H1 (cell line): ENCODE measurements around the gene UBE2B. TPM values are rescaled to one million over a fixed set of nuclear protein-coding genes. Genes with fewer than 3 reads are reported as not detected.

Experiments used
- CTCF ChIA-PET: fragments of 300-600 bp; sonication (Branson Sonifier 250); formaldehyde crosslinking; loops from one replicate; lab custom pipeline; 2021; ENCODE audit not compliant: partially characterized antibody; lab: Charles Lee
- POLR2A ChIA-PET: fragments of 300-600 bp; sonication (Branson Sonifier 250); formaldehyde crosslinking; loops from one replicate; lab custom pipeline; 2021; ENCODE audit warnings: inconsistent platforms; ENCODE audit not compliant: partially characterized antibody; lab: Charles Lee
- DNase-seq, 2 experiments: peaks; one replicate each; pipeline versions ENCODE4 v3.0.0 to v3.0.0-alpha.2; 2010 to 2022; ENCODE audit warnings: low spot score in 2 of 2, low read depth in 1 of 2, mixed read lengths in 1 of 2
- FAIRE-seq: peaks from 2 replicates; lab custom pipeline; 2011; peaks lifted over from hg19 to GRCh38; lab: Jason Lieb, UNC
- H2AFZ ChIP-seq: 2 replicates; pipeline ENCODE4 v1.8.1; 2012; ENCODE audit warnings: low read length, inconsistent platforms
- H2AK5ac ChIP-seq: 2 replicates; pipeline ENCODE4 v1.6.1; 2013; ENCODE audit warnings: low read depth, low read length
- H2BK120ac ChIP-seq: replicated peaks from 2 replicates; pipeline ENCODE3; 2013; ENCODE audit warnings: low read depth, low read length, inconsistent platforms
- H2BK12ac ChIP-seq: 2 replicates; pipeline ENCODE4 v1.6.1; 2013; ENCODE audit warnings: low read depth, low read length
- H2BK15ac ChIP-seq: 2 replicates; pipeline ENCODE4 v1.6.1; 2013; ENCODE audit warnings: low read length
- H2BK20ac ChIP-seq: 2 replicates; pipeline ENCODE4 v1.6.1; 2013; ENCODE audit warnings: low read length
- H2BK5ac ChIP-seq: 2 replicates; pipeline ENCODE4 v1.6.1; 2013; ENCODE audit warnings: low read depth, low read length
- H3K14ac ChIP-seq: 2 replicates; pipeline ENCODE4 v1.6.1; 2013; ENCODE audit warnings: inconsistent platforms; ENCODE audit not compliant: insufficient read length
- H3K18ac ChIP-seq: 2 replicates; pipeline ENCODE4 v1.6.1; 2013; ENCODE audit warnings: low read length; ENCODE audit errors: extremely low read depth
- H3K23ac ChIP-seq: 2 replicates; pipeline ENCODE4 v1.6.1; 2013; ENCODE audit warnings: inconsistent platforms; ENCODE audit not compliant: insufficient read length
- H3K23me2 ChIP-seq: 2 replicates; pipeline ENCODE4 v1.6.1; 2013; ENCODE audit warnings: low read depth, low read length
- H3K27ac ChIP-seq: 2 replicates; pipeline ENCODE4 v1.6.1; 2011; ENCODE audit warnings: low read depth, low read length, inconsistent platforms
- H3K27me3 ChIP-seq, 4 experiments: replicated peaks in 1 of 4; 1 replicate in 1 of 4; 2 replicates in 3 of 4; pipeline versions ENCODE4 v1.6.1 to v1.8.1; 2011 to 2013; ENCODE audit warnings: low read length in 3 of 4, mild to moderate bottlenecking in 3 of 4, inconsistent platforms in 2 of 4, mixed read lengths in 2 of 4, moderate library complexity in 1 of 4; ENCODE audit not compliant: control insufficient read depth in 3 of 4, insufficient read depth in 3 of 4; ENCODE audit errors: extremely low read depth in 1 of 4
- H3K36me3 ChIP-seq, 4 experiments: 2 replicates each; pipeline versions ENCODE4 v1.6.1 to v1.8.1; 2011 to 2013; ENCODE audit warnings: mild to moderate bottlenecking in 4 of 4, low read length in 3 of 4, moderate library complexity in 2 of 4, control low read depth in 1 of 4, inconsistent platforms in 1 of 4; ENCODE audit not compliant: insufficient read depth in 4 of 4, control insufficient read depth in 2 of 4
- H3K4ac ChIP-seq: replicated peaks from 2 replicates; pipeline ENCODE3; 2013; ENCODE audit warnings: low read length, low read depth, mixed read lengths, inconsistent platforms; ENCODE audit not compliant: insufficient read length
- H3K4me1 ChIP-seq, 4 experiments: replicated peaks in 1 of 4; 1 replicate in 1 of 4; 2 replicates in 3 of 4; pipeline versions ENCODE4 v1.6.1 to v1.8.1; 2011 to 2013; ENCODE audit warnings: low read length in 3 of 4, inconsistent platforms in 2 of 4, mixed read lengths in 1 of 4; ENCODE audit not compliant: insufficient read depth in 4 of 4, control insufficient read depth in 3 of 4
- H3K4me2 ChIP-seq, 2 experiments: 2 replicates each; pipeline versions ENCODE4 v1.6.1 to v1.8.1; 2011 to 2013; ENCODE audit warnings: low read depth in 2 of 2, low read length in 2 of 2, control low read depth in 1 of 2, inconsistent platforms in 1 of 2, mild to moderate bottlenecking in 1 of 2; ENCODE audit not compliant: insufficient read depth in 1 of 2
- H3K4me3 ChIP-seq, 4 experiments: fragments of 200-600, 300-600 bp in 1 of 4; sonication (generic), shearing (Covaris generic), sonication (Bioruptor Twin) in 1 of 4; 2 replicates each; pipeline versions ENCODE4 v1.5.1 to v1.8.1; 2011 to 2016; ENCODE audit warnings: low read length in 4 of 4, low read depth in 3 of 4, control low read depth in 2 of 4, inconsistent platforms in 2 of 4, mild to moderate bottlenecking in 2 of 4, mixed read lengths in 1 of 4, moderate library complexity in 1 of 4; ENCODE audit not compliant: insufficient read depth in 2 of 4; ENCODE audit errors: extremely low read depth in 1 of 4
- H3K56ac ChIP-seq: replicated peaks from 2 replicates; pipeline ENCODE3; 2013; ENCODE audit warnings: low read depth, mild to moderate bottlenecking, mixed read lengths, low read length, inconsistent platforms; ENCODE audit not compliant: insufficient read length
- H3K79me1 ChIP-seq: 2 replicates; pipeline ENCODE4 v1.6.1; 2013; ENCODE audit warnings: low read depth, low read length, control low read depth
- H3K79me2 ChIP-seq, 2 experiments: 2 replicates each; pipeline versions ENCODE4 v1.6.1 to v1.8.1; 2012 to 2013; ENCODE audit warnings: low read length in 2 of 2, mild to moderate bottlenecking in 2 of 2, inconsistent platforms in 1 of 2; ENCODE audit not compliant: insufficient read depth in 2 of 2, control insufficient read depth in 1 of 2
- H3K9ac ChIP-seq, 4 experiments: replicated peaks in 1 of 4; 1 replicate in 1 of 4; 2 replicates in 3 of 4; pipeline versions ENCODE4 v1.6.1 to v1.8.1; 2011 to 2013; ENCODE audit warnings: low read depth in 3 of 4, low read length in 3 of 4, control low read depth in 2 of 4, mild to moderate bottlenecking in 2 of 4, moderate library complexity in 2 of 4, inconsistent platforms in 1 of 4; ENCODE audit errors: extremely low read depth in 1 of 4
- H3K9me3 ChIP-seq, 2 experiments: 2 replicates each; pipeline versions ENCODE4 v1.6.1 to v1.8.1; 2012 to 2013; ENCODE audit warnings: mild to moderate bottlenecking in 2 of 2, moderate library complexity in 2 of 2, control low read depth in 1 of 2, inconsistent platforms in 1 of 2, low read depth in 1 of 2, low read length in 1 of 2, mixed read lengths in 1 of 2; ENCODE audit not compliant: insufficient read depth in 2 of 2
- H4K20me1 ChIP-seq, 2 experiments: replicated peaks in 1 of 2; 2 replicates each; pipeline versions ENCODE3 to v1.8.1; 2011 to 2013; ENCODE audit warnings: inconsistent platforms in 2 of 2, low read length in 2 of 2, mild to moderate bottlenecking in 1 of 2; ENCODE audit not compliant: insufficient read depth in 2 of 2, control insufficient read depth in 1 of 2
- H4K5ac ChIP-seq: 2 replicates; pipeline ENCODE4 v1.6.1; 2013; ENCODE audit warnings: low read length, low read depth, mixed read lengths, inconsistent platforms; ENCODE audit not compliant: insufficient read length
- H4K8ac ChIP-seq: 2 replicates; pipeline ENCODE4 v1.8.0; 2013; ENCODE audit warnings: mild to moderate bottlenecking, moderate library complexity, low read length, inconsistent platforms; ENCODE audit not compliant: insufficient read depth; ENCODE audit errors: extremely low read depth
- H4K91ac ChIP-seq: replicated peaks from 2 replicates; pipeline ENCODE3; 2013; ENCODE audit warnings: low read length, mixed read lengths, inconsistent platforms; ENCODE audit not compliant: insufficient read length
- ATF2 ChIP-seq: IDR thresholded peaks from 2 replicates; pipeline ENCODE4 v1.6.1; 2012; ENCODE audit warnings: low read length, inconsistent platforms
- BACH1 ChIP-seq: IDR thresholded peaks from 2 replicates; pipeline ENCODE4 v1.6.1; 2012; ENCODE audit warnings: low read length, improper control_type of control experiment
- CTBP2 ChIP-seq: IDR thresholded peaks from 2 replicates; pipeline ENCODE4 v1.7.0; 2011; ENCODE audit warnings: borderline replicate concordance, mild to moderate bottlenecking, moderate library complexity, mixed read lengths, low read length; ENCODE audit not compliant: insufficient read depth, insufficient read length
- KDM4A ChIP-seq: IDR thresholded peaks from one replicate; pipeline ENCODE4 v1.7.1; 2012; ENCODE audit warnings: low read depth, mild to moderate bottlenecking, moderate library complexity, low read length, inconsistent platforms; ENCODE audit not compliant: severe bottlenecking
- KDM5A ChIP-seq: fragments of 200-600 bp; IDR thresholded peaks from 2 replicates; pipeline ENCODE4 v1.7.1; 2012; ENCODE audit warnings: mild to moderate bottlenecking, low read length, inconsistent platforms, mixed read lengths
- NRF1 ChIP-seq: IDR thresholded peaks from 2 replicates; pipeline ENCODE4 v1.6.1; 2011; ENCODE audit warnings: mild to moderate bottlenecking, low read depth, low read length, improper control_type of control experiment
- PHF8 ChIP-seq: fragments of 200-600 bp; sonication (generic); conservative IDR thresholded peaks from 2 replicates; pipeline ENCODE4 v1.7.1; 2012; ENCODE audit warnings: low read depth, mild to moderate bottlenecking, inconsistent platforms, low read length, moderate library complexity
- POLR2A ChIP-seq, 2 experiments: IDR thresholded peaks; 1 replicate in 1 of 2; 2 replicates in 1 of 2; pipeline ENCODE4 v1.6.1; 2011; ENCODE audit warnings: low read depth in 2 of 2, low read length in 2 of 2, mild to moderate bottlenecking in 2 of 2; ENCODE audit errors: control extremely low read depth in 1 of 2
- RAD21 ChIP-seq, 2 experiments: IDR thresholded peaks in 1 of 2; conservative IDR thresholded peaks in 1 of 2; 2 replicates each; pipeline ENCODE4 v1.6.1; 2011; ENCODE audit warnings: low read depth in 2 of 2, low read length in 2 of 2, improper control_type of control experiment in 1 of 2, inconsistent platforms in 1 of 2, mild to moderate bottlenecking in 1 of 2, moderate library complexity in 1 of 2
- RNF2 ChIP-seq: fragments of 200-900, 300-1000 bp; sonication (generic); IDR thresholded peaks from 2 replicates; pipeline ENCODE4 v1.7.1; 2016; ENCODE audit warnings: borderline replicate concordance, low read depth, mild to moderate bottlenecking, antibody characterized with exemption, low read length; ENCODE audit not compliant: poor library complexity, severe bottlenecking; ENCODE audit errors: missing control alignments
- SIN3A ChIP-seq, 2 experiments: IDR thresholded peaks in 1 of 2; conservative IDR thresholded peaks in 1 of 2; 2 replicates each; pipeline ENCODE4 v1.6.1; 2011 to 2012; ENCODE audit warnings: low read length in 2 of 2, improper control_type of control experiment in 1 of 2, low read depth in 1 of 2, mild to moderate bottlenecking in 1 of 2
- SIX5 ChIP-seq: IDR thresholded peaks from 2 replicates; pipeline ENCODE4 v1.6.1; 2011; ENCODE audit warnings: mild to moderate bottlenecking, low read depth, low read length
- YY1 ChIP-seq: IDR thresholded peaks from 2 replicates; pipeline ENCODE4 v1.6.1; 2011; ENCODE audit warnings: low read depth, mild to moderate bottlenecking, low read length
- polyA plus RNA-seq, 7 experiments: library from polyadenylated mRNA; depleted of rRNA in 3 of 7; stranded (reverse) in 5 of 7; unstranded in 2 of 7; fragments of >200 nt in 5 of 7; fragments of 200-250 nt in 2 of 7; gene quantifications; 1 replicate in 5 of 7; 2 replicates in 1 of 7; 4 replicates in 1 of 7; pipeline versions ENCODE4 v1.2.1 to v1.2.3, GENCODE V29; 2011 to 2013; ENCODE audit warnings: missing spikeins in 2 of 7, mixed read lengths in 2 of 7
- total RNA-seq: library from RNA; stranded (reverse); fragmentation: NEBNext Ultra II Directional; extraction: Animal tissue kit (Norgen Biotek cat#: 25700); gene quantifications from 2 replicates; pipeline ENCODE4 v1.2.1, GENCODE V29; 2021

Gene UBE2B
- total and polyA plus RNA-seq, 2 of the 8 experiments (the other 6 are each of a cell fraction or from before 2014, with no cell fraction given) = 15.9 to 46.8 TPM

GRCh38 chr5:134327327-134327726 lies 44.0 kb upstream of the UBE2B start:
- Histone ChIP-seq H3K27ac (no peak overlapping the region), H2BK20ac (no peak overlapping the region), H3K36me3 (no peaks in the 10 kb centered on the region), H2BK12ac (no peak overlapping the region), H3K4me1 (no peaks in the 10 kb centered on the region), H3K23me2 (no peaks in the 10 kb centered on the region), H3K79me1 (no peaks in the 10 kb centered on the region), H2AFZ (no peak overlapping the region), H2AK5ac (no peak overlapping the region), H3K9me3 (peaks cover 18% of the 10 kb centered on the region in 2 experiments), H2BK15ac (no peak overlapping the region), H4K5ac (no peak overlapping the region), H4K8ac (no peak overlapping the region), H2BK120ac (no peak overlapping the region), H3K4me3 (no peak overlapping the region), H3K79me2 (no peaks in the 10 kb centered on the region), H3K9ac (no peak overlapping the region), H3K18ac (no peak overlapping the region), H3K23ac (no peak overlapping the region), H4K20me1 (no peaks in the 10 kb centered on the region), H3K27me3 (no peaks in the 10 kb centered on the region), H4K91ac (no peak overlapping the region), H3K14ac (no peak overlapping the region), H3K4ac (no peak overlapping the region), H2BK5ac (no peak overlapping the region), H3K4me2 (no peak overlapping the region), H3K56ac (no peak overlapping the region)
- DNase-seq = no peak
- CTCF ChIA-PET = no interaction called here
- no peak for TF ChIP-seq POLR2A (IDR thresholded peaks at IDR 0.05; ENCODE audit: control extremely low read depth in 1 of 2, low read depth in 2 of 2, low read length in 2 of 2)
- no peak for TF ChIP-seq CTBP2
- no peak for TF ChIP-seq NRF1
- no peak for TF ChIP-seq KDM4A
- no peak for TF ChIP-seq SIX5
- TF ChIP-seq RAD21 (IDR thresholded peaks at IDR 0.05 in 1 of 2, conservative IDR thresholded peaks at IDR 0.05 in 1 of 2; ENCODE audit: low read depth in 2 of 2, low read length in 2 of 2) = no peak
- no peak for TF ChIP-seq SIN3A (conservative IDR thresholded peaks at IDR 0.05 in 1 of 2, IDR thresholded peaks at IDR 0.05 in 1 of 2; ENCODE audit: low read depth in 1 of 2, low read length in 2 of 2)
- no peak for TF ChIP-seq ATF2
- no peak for TF ChIP-seq PHF8
- TF ChIP-seq BACH1 = no peak
- no peak for TF ChIP-seq YY1
- TF ChIP-seq RNF2 = no peak
- no peak for TF ChIP-seq KDM5A
- FAIRE-seq = no peak
- POLR2A ChIA-PET = no interaction called here
